LNCaP clone FGC (cell line): ENCODE results near the gene SVIP.
A peak's percentile ranks its signal among the peaks of the same experiment; 100 is the strongest.

Source experiments
- DNase-seq: peaks from one replicate; pipeline ENCODE4 v3.0.0-alpha.2; 2011; ENCODE audit warnings: low read depth
- H3K4me3 ChIP-seq: 2 replicates; pipeline ENCODE4 v1.5.1; 2011; ENCODE audit warnings: mild to moderate bottlenecking, low read depth, low read length, control low read depth
- TF ChIP-seq, protein P1 (sequence below): IDR thresholded peaks from 2 replicates; pipeline ENCODE4 v1.5.1; 2012; ENCODE audit warnings: mild to moderate bottlenecking; ENCODE audit not compliant: control insufficient read depth, insufficient read depth; ENCODE audit errors: extremely low read depth

The SVIP gene, protein sequence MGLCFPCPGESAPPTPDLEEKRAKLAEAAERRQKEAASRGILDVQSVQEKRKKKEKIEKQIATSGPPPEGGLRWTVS

DNA sequence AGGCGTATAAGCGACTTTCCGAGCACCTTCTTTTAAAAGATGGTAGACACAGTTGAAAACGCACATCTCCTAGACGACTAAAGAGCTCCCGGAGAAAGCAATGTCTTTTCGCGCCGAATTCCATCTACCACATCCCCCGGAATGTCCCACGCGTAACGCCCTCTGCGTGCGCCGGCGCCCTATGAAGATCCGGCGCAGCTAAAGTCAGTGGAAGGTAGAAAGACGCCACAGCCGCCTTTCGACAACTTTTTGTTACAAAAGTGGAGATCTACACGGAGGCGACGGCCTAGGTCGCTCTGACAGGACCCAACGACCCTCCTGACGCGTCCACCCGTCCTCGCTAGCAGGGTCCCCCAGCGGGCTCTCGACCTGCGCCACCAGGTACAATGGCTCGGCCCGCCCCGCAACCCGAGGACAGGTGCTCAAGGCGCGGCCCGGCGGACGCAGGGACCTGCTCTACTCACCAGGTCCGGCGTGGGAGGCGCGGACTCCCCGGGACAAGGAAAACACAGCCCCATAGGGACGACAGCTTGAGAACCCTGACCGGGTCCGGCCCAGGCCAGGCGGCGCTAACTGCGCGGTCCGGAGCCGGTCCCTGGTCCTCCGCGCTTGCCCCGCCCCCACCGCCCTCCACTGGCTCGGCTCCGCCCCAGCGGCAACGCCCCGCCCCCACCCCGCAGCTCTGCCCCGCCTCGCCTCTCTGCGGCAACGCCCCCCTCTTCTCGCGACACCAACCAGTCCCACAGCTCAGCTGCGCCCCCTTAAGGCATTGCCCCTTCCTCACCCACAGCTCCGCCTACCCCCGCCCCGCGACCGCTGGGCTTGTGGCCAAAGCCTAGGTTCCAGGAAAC, at the start of gene SVIP:
Gene SVIP (minus strand): TSS at position 571 of the 851 bp plus-strand sequence. CDS start 53 bp downstream, at position 518.
- TF ChIP-seq, protein P1, sequence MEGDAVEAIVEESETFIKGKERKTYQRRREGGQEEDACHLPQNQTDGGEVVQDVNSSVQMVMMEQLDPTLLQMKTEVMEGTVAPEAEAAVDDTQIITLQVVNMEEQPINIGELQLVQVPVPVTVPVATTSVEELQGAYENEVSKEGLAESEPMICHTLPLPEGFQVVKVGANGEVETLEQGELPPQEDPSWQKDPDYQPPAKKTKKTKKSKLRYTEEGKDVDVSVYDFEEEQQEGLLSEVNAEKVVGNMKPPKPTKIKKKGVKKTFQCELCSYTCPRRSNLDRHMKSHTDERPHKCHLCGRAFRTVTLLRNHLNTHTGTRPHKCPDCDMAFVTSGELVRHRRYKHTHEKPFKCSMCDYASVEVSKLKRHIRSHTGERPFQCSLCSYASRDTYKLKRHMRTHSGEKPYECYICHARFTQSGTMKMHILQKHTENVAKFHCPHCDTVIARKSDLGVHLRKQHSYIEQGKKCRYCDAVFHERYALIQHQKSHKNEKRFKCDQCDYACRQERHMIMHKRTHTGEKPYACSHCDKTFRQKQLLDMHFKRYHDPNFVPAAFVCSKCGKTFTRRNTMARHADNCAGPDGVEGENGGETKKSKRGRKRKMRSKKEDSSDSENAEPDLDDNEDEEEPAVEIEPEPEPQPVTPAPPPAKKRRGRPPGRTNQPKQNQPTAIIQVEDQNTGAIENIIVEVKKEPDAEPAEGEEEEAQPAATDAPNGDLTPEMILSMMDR: peak; percentile 93
- peak within 1 kb of the TSS; percentile 88 for H3K4me3 ChIP-seq
- DNase-seq: peak; percentile 89

DNA sequence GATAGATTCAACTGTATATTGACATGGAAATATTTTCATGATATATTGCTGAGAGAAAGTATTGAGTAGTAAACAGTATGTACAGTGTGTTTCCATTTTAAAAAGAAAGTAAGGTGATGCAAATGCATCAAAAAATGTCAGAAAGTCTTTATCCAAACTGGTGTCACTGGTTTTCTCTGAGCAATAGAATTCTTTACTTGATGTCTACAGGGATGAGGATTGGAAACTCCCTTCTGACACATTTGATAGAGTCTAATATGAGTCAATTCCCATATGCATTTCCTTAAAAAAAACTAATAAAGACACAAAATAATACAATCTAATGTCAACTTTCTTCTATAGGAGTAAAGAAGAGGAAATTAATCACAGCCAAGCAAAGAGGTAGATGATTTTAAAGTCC, 49.0 kb upstream of the SVIP start:
- no peak for DNase-seq
- H3K4me3 ChIP-seq: no peak overlapping the region
- TF ChIP-seq, protein P1: no peak

DNA sequence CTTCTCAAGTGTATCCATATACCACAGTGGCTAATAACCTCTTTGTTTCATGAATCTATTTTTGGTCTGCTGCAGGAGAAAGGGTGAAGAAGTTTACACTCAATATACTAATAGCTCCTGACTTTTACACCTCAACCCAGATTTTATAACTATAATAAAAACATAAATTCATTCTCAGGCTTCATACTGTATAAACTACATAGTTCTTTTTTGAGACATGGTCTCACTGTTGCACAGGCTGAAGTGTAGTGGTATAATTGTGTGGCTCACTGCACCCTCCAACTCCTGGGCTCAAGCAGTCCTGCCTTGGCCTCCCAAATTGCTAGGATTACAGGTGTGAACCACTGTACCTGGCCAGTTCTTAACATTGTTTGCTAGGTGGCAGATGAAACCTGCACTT, 48.4 kb upstream of the SVIP start:
- TF ChIP-seq, protein P1: peak; percentile 16; the same call in 1 of the 2 replicates
- DNase-seq: no peak
- H3K4me3 ChIP-seq: no peak overlapping the region

DNA sequence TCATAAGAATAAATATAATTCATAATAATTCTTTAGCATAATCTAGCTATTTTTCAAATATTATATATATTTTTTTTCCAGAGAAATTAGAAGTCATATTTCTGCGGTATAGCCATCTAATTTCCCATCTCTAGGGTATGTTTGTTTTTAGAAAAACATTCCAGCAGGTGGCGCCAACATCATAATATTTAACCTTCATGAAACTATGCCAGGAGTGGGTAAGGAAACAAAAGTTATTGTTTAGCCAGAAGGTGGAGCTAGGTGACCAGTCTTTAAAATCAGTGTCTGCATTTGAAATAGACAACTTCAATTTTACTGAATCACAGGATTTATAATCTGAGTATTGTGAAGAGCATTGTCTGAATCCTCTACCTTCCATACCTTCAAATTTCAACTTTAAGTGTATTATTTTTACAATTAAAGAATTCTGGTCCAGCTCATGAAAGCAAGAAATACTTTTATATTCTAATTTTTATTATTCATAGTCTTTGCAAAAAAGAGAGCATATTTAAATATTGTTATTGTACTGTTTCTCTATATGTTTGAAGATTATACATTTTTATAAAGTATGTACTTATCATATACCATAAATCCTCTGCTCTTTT, 46.4 kb upstream of the SVIP start:
- no peak overlapping the region for H3K4me3 ChIP-seq
- DNase-seq: peak; percentile 91
- TF ChIP-seq, protein P1: peak; percentile 72

DNA sequence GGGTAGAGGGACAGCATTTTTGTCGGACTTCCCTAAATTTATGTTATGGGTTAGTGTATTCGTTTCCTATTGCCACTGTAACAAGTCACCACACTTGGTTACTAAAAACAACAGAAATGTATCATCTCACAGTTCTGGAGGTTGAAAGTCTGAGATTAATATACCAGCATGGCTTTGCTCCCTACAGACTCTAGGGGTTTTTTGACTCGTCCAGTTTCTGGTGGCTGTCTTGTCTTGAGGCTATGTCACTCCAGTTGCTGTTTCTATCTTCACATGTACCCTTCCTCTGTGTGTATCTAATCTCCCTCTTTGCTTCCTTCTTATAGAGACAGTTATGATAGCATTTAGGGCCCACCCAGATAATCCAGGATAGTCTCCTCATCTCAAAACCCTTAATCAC, 39.7 kb upstream of the SVIP start:
- TF ChIP-seq, protein P1: no peak
- no peak overlapping the region for H3K4me3 ChIP-seq
- DNase-seq: no peak

DNA sequence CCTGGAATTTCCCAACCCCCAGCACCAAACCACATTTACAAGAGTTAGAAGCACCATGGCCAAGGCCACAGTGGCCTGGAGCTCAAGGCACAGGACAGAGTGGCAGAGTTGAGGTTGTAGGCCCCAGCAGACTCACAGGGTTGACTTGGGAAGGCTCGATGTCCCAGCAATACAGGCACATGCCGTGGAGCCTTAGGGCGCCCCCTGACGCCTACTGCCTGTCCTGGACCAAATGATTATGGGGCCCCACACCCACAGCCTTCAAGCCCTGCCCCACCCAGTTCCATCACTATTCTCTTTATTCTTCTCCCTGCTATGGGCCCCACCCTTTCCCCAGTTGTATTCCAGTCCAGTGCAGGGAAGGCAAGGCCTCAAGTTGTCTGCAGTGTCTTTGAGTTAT, 30.6 kb upstream of the SVIP start, which contains the start of gene CCDC179:
Gene CCDC179 (minus strand): TSS at position 234 of the 400 bp plus-strand sequence. CDS start 53 bp downstream, at position 181.
- no peak for DNase-seq
- TF ChIP-seq, protein P1: no peak
- no peak within 1 kb of the TSS for H3K4me3 ChIP-seq

DNA sequence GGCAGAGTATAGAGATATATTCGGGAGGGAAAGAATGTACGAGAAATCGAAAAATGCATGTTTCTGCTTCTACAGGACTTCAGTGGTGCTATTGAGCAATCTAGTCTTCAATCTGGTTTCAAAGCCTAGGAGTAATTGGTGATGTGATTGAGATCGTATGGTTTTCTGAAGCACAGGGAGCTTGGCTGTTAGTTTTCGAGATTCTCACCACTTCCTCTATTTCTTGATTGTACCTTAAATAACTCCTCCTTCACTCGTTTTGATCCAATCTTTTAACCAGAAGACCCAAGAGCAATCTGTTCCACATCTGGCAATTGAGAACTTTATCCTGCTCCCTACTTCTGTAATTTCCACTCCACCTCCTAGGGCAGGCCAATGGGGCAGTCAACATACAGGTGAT, 30.2 kb upstream of the SVIP start:
- DNase-seq: no peak
- TF ChIP-seq, protein P1: no peak
- H3K4me3 ChIP-seq: no peak overlapping the region
